Suprapubic skin (tissue), 4 donors: ENCODE results near the gene CACNA1E. TPM values are rescaled to one million over a fixed set of nuclear protein-coding genes. Genes with fewer than 3 reads are reported as not detected.

Source experiments
- DNase-seq, 2 donors: peaks; one replicate each; pipeline ENCODE4 v3.0.0-alpha.2; 2019; ENCODE audit warnings: low spot score in 2 of 2
- H3K27ac ChIP-seq: fragments of 200-600 bp; sonication (generic); one replicate; pipeline ENCODE4 v1.5.1; 2019
- H3K27me3 ChIP-seq: fragments of 200-600 bp; sonication (generic); one replicate; pipeline ENCODE4 v1.5.1; 2019
- H3K36me3 ChIP-seq: fragments of 200-600 bp; sonication (generic); one replicate; pipeline ENCODE4 v1.5.1; 2019
- H3K4me1 ChIP-seq: fragments of 200-600 bp; sonication (generic); one replicate; pipeline ENCODE4 v1.5.1; 2019
- H3K4me3 ChIP-seq: fragments of 200-600 bp; sonication (generic); one replicate; pipeline ENCODE4 v1.5.1; 2019; ENCODE audit warnings: mild to moderate bottlenecking
- H3K9me3 ChIP-seq: fragments of 200-600 bp; sonication (generic); one replicate; pipeline ENCODE4 v1.5.1; 2019
- CTCF ChIP-seq, 2 donors: fragments of 200-600 bp in 1 of 2; fragments of 450-650 bp in 1 of 2; sonication (generic) in 1 of 2; IDR thresholded peaks; one replicate each; pipeline ENCODE4 v1.5.1; 2016 to 2019; ENCODE audit warnings: antibody characterized with exemption in 2 of 2, mild to moderate bottlenecking in 1 of 2, moderate library complexity in 1 of 2
- EP300 ChIP-seq: sonication (generic); formaldehyde crosslinking; IDR thresholded peaks from one replicate; pipeline ENCODE4 v1.6.1; 2017; ENCODE audit warnings: antibody characterized with exemption
- POLR2A ChIP-seq, 2 donors: fragments of 450-650 bp; IDR thresholded peaks; one replicate each; pipeline ENCODE4 v1.6.1; 2017; ENCODE audit warnings: antibody characterized with exemption in 2 of 2, mild to moderate bottlenecking in 2 of 2, moderate library complexity in 2 of 2
- POLR2AphosphoS5 ChIP-seq, 3 donors: sonication (generic); formaldehyde crosslinking; IDR thresholded peaks; one replicate each; pipeline ENCODE4 v1.6.1; 2017; ENCODE audit warnings: antibody characterized with exemption in 3 of 3
- WGBS: methylation state at CpG from one replicate; pipeline ENCODE4 v1.1.5; 2018; 5-methylcytosine and 5-hydroxymethylcytosine counted together
- total RNA-seq, 4 donors: library from RNA; depleted of rRNA; stranded (reverse); fragments of >200 nt; gene quantifications; one replicate each; pipeline ENCODE4 v1.1.0, GENCODE V29; 2016

CACNA1E gene
- total RNA-seq, 4 donors from 2014 or later = not detected

GRCh38 chr1:181737056-181737455 is 253.7 kb downstream of the CACNA1E start:
- no peaks in the 10 kb centered on the region for H3K27me3 ChIP-seq
- no peak overlapping the region for H3K27ac ChIP-seq
- no peaks in the 10 kb centered on the region for H3K9me3 ChIP-seq
- H3K4me3 ChIP-seq = no peak overlapping the region
- no peak for DNase-seq
- no peaks in the 10 kb centered on the region for H3K36me3 ChIP-seq
- TF ChIP-seq CTCF (IDR thresholded peaks at IDR 0.05) (no peak), POLR2AphosphoS5 (IDR thresholded peaks at IDR 0.05) (no peak), POLR2A (IDR thresholded peaks at IDR 0.05) (no peak), EP300 (no peak)
- WGBS = 38% methylated on average over 3 of the region's 5 CpGs
- no peaks in the 10 kb centered on the region for H3K4me1 ChIP-seq

GRCh38 chr1:181739214-181739613 is 255.9 kb downstream of the CACNA1E start:
- TF ChIP-seq CTCF (IDR thresholded peaks at IDR 0.05) = no peak
- no peak for TF ChIP-seq EP300
- TF ChIP-seq POLR2A (IDR thresholded peaks at IDR 0.05) = no peak
- 87% methylated on average over 9 of the region's 9 CpGs for WGBS
- Histone ChIP-seq H3K9me3 (no peaks in the 10 kb centered on the region), H3K27ac (no peak overlapping the region), H3K4me1 (no peaks in the 10 kb centered on the region), H3K4me3 (no peak overlapping the region), H3K36me3 (no peaks in the 10 kb centered on the region), H3K27me3 (no peaks in the 10 kb centered on the region)
- no peak for DNase-seq

DNA sequence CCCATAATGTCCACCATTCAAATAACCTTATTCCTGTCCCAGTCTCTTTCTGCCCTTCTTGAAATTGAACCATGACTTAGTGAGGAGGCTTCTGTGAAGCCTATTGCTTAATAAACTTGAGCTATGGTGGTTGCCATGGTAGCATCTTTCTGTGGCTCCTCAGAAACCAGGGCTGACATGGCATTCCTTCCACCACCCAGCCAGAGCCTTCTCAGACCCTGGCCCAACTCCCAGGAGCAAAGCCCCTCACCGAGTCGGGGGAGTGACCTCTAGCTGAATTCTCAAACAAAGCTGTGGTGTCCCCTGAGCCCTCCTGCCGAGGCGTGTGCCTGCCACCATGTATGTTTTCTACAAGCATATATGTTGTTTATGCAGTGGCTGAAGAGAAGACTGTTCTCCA is 259.1 kb downstream of the CACNA1E start:
- no peaks in the 10 kb centered on the region for H3K27me3 ChIP-seq
- no peak overlapping the region for H3K4me3 ChIP-seq
- no peaks in the 10 kb centered on the region for H3K36me3 ChIP-seq
- no peak overlapping the region for H3K27ac ChIP-seq
- 67% methylated on average over 2 of the region's 4 CpGs for WGBS
- H3K4me1 ChIP-seq = no peaks in the 10 kb centered on the region
- TF ChIP-seq CTCF (IDR thresholded peaks at IDR 0.05) = no peak
- TF ChIP-seq EP300 = no peak
- no peak for TF ChIP-seq POLR2A (IDR thresholded peaks at IDR 0.05)
- DNase-seq = no peak
- H3K9me3 ChIP-seq = no peaks in the 10 kb centered on the region

- DNase-seq = no peak
- H3K36me3 ChIP-seq = no peaks in the 10 kb centered on the region
- H3K4me1 ChIP-seq = no peaks in the 10 kb centered on the region
- no peak overlapping the region for H3K27ac ChIP-seq
- TF ChIP-seq EP300 = no peak
- TF ChIP-seq CTCF (IDR thresholded peaks at IDR 0.05) = no peak
- TF ChIP-seq POLR2A (IDR thresholded peaks at IDR 0.05) = no peak
- TF ChIP-seq POLR2AphosphoS5 (IDR thresholded peaks at IDR 0.05) = no peak
- H3K27me3 ChIP-seq = no peaks in the 10 kb centered on the region
- WGBS = 52% methylated on average over 6 of the region's 6 CpGs
- H3K4me3 ChIP-seq = no peak overlapping the region
- no peaks in the 10 kb centered on the region for H3K9me3 ChIP-seq
Measured at GRCh38 chr1:181743878-181744312, 260.6 kb downstream of the CACNA1E start.

- DNase-seq = no peak
- 45% methylated on average over 2 of the region's 2 CpGs for WGBS
- H3K4me1 ChIP-seq = no peaks in the 10 kb centered on the region
- TF ChIP-seq CTCF (IDR thresholded peaks at IDR 0.05) (no peak), POLR2A (IDR thresholded peaks at IDR 0.05) (no peak), EP300 (no peak), POLR2AphosphoS5 (IDR thresholded peaks at IDR 0.05) (no peak)
- H3K27me3 ChIP-seq = no peaks in the 10 kb centered on the region
- H3K36me3 ChIP-seq = no peaks in the 10 kb centered on the region
- no peak overlapping the region for H3K4me3 ChIP-seq
- no peak overlapping the region for H3K27ac ChIP-seq
- no peaks in the 10 kb centered on the region for H3K9me3 ChIP-seq
Measured at GRCh38 chr1:181746224-181746623, 262.9 kb downstream of the CACNA1E start.
